Panc1 (cell line): ENCODE measurements around the gene MICAL2. TPM values are rescaled to one million over a fixed set of nuclear protein-coding genes. Genes with fewer than 3 reads are reported as not detected.

Experiments used
- ATAC-seq: fragments of 200-7000 bp; cut with Tn5 transposase; 2 replicates; pipeline ENCODE4 v1.9.1; 2020; ENCODE audit warnings: mild to moderate bottlenecking, moderate library complexity
- BruUV-seq: library from RNA; stranded (reverse); fragments of 400-500 nt; replicated peaks from 2 replicates; lab custom pipeline; 2021; lab: Mats Ljungman, UMichigan
- CTCF ChIA-PET: fragments of 300-600 bp; sonication (Branson Sonifier 250); formaldehyde crosslinking; loops from one replicate; lab custom pipeline; 2022; ENCODE audit warnings: antibody characterized with exemption; lab: Charles Lee
- POLR2A ChIA-PET: fragments of 300-600 bp; sonication (Branson Sonifier 250); formaldehyde crosslinking; loops from one replicate; lab custom pipeline; 2022; ENCODE audit warnings: antibody characterized with exemption; lab: Charles Lee
- DNase-seq: peaks from one replicate; pipeline ENCODE4 v3.0.0-alpha.2; 2010; ENCODE audit warnings: low read depth, low spot score
- H3K27ac ChIP-seq: 2 replicates; pipeline ENCODE4 v1.5.1; 2011; ENCODE audit warnings: mild to moderate bottlenecking, low read length, inconsistent platforms
- H3K27me3 ChIP-seq: fragments of 200-500 bp; sonication (Bioruptor generic); 2 replicates; pipeline ENCODE4 v1.6.0; 2014; ENCODE audit warnings: low read length, inconsistent platforms; ENCODE audit not compliant: control insufficient read depth, insufficient read depth
- H3K36me3 ChIP-seq: fragments of 200-500 bp; sonication (Bioruptor generic); 2 replicates; pipeline ENCODE4 v1.5.1; 2014; ENCODE audit warnings: inconsistent platforms, mild to moderate bottlenecking, low read length, moderate library complexity; ENCODE audit not compliant: control insufficient read depth, insufficient read depth
- H3K4me1 ChIP-seq: 2 replicates; pipeline ENCODE4 v1.5.1; 2011; ENCODE audit warnings: inconsistent platforms, mild to moderate bottlenecking, low read length, moderate library complexity; ENCODE audit not compliant: control insufficient read depth, insufficient read depth
- H3K4me3 ChIP-seq, 2 experiments: 2 replicates each; pipeline ENCODE4 v1.5.1; 2011 to 2012; ENCODE audit warnings: low read depth in 2 of 2, low read length in 2 of 2, mild to moderate bottlenecking in 2 of 2, inconsistent platforms in 1 of 2, moderate library complexity in 1 of 2
- H3K9me3 ChIP-seq: fragments of 200-500 bp; sonication (Bioruptor generic); 2 replicates; pipeline ENCODE4 v1.5.1; 2014; ENCODE audit warnings: low read depth, mild to moderate bottlenecking, inconsistent platforms, low read length, moderate library complexity; ENCODE audit not compliant: control insufficient read depth, insufficient read depth
- POLR2AphosphoS5 ChIP-seq: IDR thresholded peaks from 2 replicates; pipeline ENCODE4 v1.6.1; 2012; ENCODE audit warnings: mild to moderate bottlenecking, low read depth, low read length, moderate library complexity
- REST ChIP-seq, 2 experiments: IDR thresholded peaks; 2 replicates each; pipeline ENCODE4 v1.6.1; 2011 to 2012; ENCODE audit warnings: low read depth in 2 of 2, control low read depth in 1 of 2, low read length in 1 of 2, mild to moderate bottlenecking in 1 of 2, moderate library complexity in 1 of 2; ENCODE audit not compliant: insufficient read depth in 1 of 2
- SIN3A ChIP-seq: IDR thresholded peaks from 2 replicates; pipeline ENCODE4 v1.6.1; 2012; ENCODE audit warnings: low read depth, mild to moderate bottlenecking, low read length, moderate library complexity, borderline replicate concordance; ENCODE audit not compliant: insufficient read depth
- TCF7L2 ChIP-seq: IDR thresholded peaks from 2 replicates; pipeline ENCODE4 v1.6.1; 2011; ENCODE audit warnings: mild to moderate bottlenecking, low read depth, low read length, inconsistent platforms
- in situ Hi-C: cut with HindIII; loops from 2 replicates; pipeline ENCODE4 v1.10.0; 2016; ENCODE audit warnings: low sequenced_read_pairs, low pct_unique_long_range_greater_than_20kb
- intact Hi-C: fragments of 100-400 bp; cut with micrococcal nuclease; formaldehyde crosslinking; loops from one replicate; pipeline ENCODE4 v1.10.0; 2022; ENCODE audit not compliant: unreplicated experiment
- total RNA-seq: library from RNA; stranded (reverse); gene quantifications from one replicate; pipeline ENCODE4 v1.2.1, GENCODE V29; 2021; ENCODE audit not compliant: unreplicated experiment
- TF ChIP-seq, protein P1 (sequence below): fragments of 450-650 bp; IDR thresholded peaks from 2 replicates; pipeline ENCODE4 v1.5.1; 2017; ENCODE audit warnings: mild to moderate bottlenecking

Gene MICAL2
- total RNA-seq, 1 experiment from 2014 or later = 199 TPM

GRCh38 chr11:12196872-12197271 lies 86.5 kb downstream of the MICAL2 start:
- CTCF ChIA-PET = no interaction called here
- TF ChIP-seq REST (IDR thresholded peaks at IDR 0.05; ENCODE audit: insufficient read depth in 1 of 2, low read depth in 2 of 2, low read length in 1 of 2) (no peak), SIN3A (no peak), TCF7L2 (no peak), POLR2AphosphoS5 (no peak)
- TF ChIP-seq, protein P1, sequence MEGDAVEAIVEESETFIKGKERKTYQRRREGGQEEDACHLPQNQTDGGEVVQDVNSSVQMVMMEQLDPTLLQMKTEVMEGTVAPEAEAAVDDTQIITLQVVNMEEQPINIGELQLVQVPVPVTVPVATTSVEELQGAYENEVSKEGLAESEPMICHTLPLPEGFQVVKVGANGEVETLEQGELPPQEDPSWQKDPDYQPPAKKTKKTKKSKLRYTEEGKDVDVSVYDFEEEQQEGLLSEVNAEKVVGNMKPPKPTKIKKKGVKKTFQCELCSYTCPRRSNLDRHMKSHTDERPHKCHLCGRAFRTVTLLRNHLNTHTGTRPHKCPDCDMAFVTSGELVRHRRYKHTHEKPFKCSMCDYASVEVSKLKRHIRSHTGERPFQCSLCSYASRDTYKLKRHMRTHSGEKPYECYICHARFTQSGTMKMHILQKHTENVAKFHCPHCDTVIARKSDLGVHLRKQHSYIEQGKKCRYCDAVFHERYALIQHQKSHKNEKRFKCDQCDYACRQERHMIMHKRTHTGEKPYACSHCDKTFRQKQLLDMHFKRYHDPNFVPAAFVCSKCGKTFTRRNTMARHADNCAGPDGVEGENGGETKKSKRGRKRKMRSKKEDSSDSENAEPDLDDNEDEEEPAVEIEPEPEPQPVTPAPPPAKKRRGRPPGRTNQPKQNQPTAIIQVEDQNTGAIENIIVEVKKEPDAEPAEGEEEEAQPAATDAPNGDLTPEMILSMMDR = no peak

DNA sequence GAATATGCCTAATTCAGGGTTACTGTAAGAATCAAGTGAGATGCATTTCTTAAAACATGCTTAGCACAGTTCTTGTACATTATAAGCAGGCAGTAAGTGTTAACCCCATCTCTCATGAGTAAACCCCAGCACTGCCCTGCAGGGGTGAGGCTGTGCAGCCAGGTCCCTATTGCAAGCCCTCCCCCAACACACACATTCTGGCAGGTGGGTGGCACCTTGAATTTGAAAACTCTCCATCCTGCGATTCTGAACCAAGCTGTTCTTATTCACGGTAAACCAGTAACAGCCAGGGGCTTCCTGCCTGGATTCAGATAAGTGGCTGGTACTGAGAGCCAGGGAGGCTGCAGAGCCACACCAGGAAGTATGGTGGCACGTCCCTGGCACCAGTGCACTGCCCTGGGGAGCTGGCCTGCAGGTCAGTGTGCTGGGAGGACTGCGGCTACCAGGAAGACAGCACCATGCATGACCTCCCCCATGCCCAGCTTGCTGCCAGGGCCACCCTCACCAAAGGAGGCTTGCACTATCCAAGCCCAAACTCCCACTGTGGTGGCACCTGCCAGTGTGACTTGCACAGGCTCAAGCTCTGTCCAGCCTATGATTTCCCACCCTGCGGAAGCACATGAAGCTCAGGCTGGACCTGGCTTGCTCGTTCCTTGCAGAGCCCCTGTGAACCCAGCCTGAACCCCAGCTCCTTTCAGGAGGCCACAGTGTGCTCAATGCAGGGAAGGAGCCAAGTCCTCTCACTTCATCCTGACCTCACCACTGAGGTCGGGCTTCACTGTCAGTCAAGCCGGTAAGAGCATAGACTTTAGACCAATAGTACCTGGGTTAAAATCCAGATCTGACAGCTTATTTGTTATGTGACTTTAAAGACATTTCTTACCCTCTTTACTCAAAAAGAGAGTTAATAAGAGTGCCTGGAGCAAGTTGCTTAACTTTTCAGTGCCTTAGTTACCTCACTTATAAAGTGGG lies 88.1 kb downstream of the MICAL2 start:
- DNase-seq (no peak), ATAC-seq (no peak)
- ChIA-PET POLR2A (interaction anchor here (0.6 kb wide), 1 partner anchor 352 kb away, joined by 3 read pairs; no protein-coding TSS in a partner anchor), CTCF (no interaction called here)
- Histone ChIP-seq H3K4me3 (no peak overlapping the region), H3K9me3 (no peaks in the 10 kb centered on the region), H3K27me3 (no peaks in the 10 kb centered on the region), H3K4me1 (peaks cover 25% of the 10 kb centered on the region), H3K27ac (peak overlapping the region; percentile 59), H3K36me3 (no peaks in the 10 kb centered on the region)
- intact Hi-C loops (no loop called here), in situ Hi-C loops (no loop called here)
- no peak for TF ChIP-seq POLR2AphosphoS5
- no peak for TF ChIP-seq REST (IDR thresholded peaks at IDR 0.05; ENCODE audit: insufficient read depth in 1 of 2, low read depth in 2 of 2, low read length in 1 of 2)
- TF ChIP-seq SIN3A = no peak
- TF ChIP-seq TCF7L2 = no peak
- TF ChIP-seq, protein P1 = no peak
- no TSS peak for BruUV-seq

More at GRCh38 chr11:12196872-12197271, 86.5 kb downstream of the MICAL2 start:
- H3K27me3 ChIP-seq = no peaks in the 10 kb centered on the region
- BruUV-seq = no TSS peak
- ATAC-seq (no peak), DNase-seq (no peak)
- H3K36me3 ChIP-seq = no peaks in the 10 kb centered on the region
- H3K9me3 ChIP-seq = no peaks in the 10 kb centered on the region
- POLR2A ChIA-PET = no interaction called here
- in situ Hi-C loops (no loop called here), intact Hi-C loops (no loop called here)
- H3K4me3 ChIP-seq = no peak overlapping the region
- peaks cover 28% of the 10 kb centered on the region for H3K4me1 ChIP-seq
- H3K27ac ChIP-seq = 0 out of 2 replicates have a peak overlapping the region, but pooled peaks have one; percentile 26
